CD8-positive, alpha-beta memory T cell (primary cell): Measurements from ENCODE around the gene DSCAM. TPM values are rescaled to one million over a fixed set of nuclear protein-coding genes. Genes with fewer than 3 reads are reported as not detected.
"Not testable (repeated sequence)": the region's sequence is repeated elsewhere in the genome, so short reads cannot be mapped to it uniquely, and the experiment has no call there.

Source experiments
- CTCF ChIA-PET: fragments of 350-600 bp; sonication (Branson Sonifier 250); formaldehyde crosslinking; loops from one replicate; lab custom pipeline; 2021; ENCODE audit warnings: antibody characterized with exemption; lab: Charles Lee
- POLR2A ChIA-PET: fragments of 350-600 bp; sonication (Branson Sonifier 250); formaldehyde crosslinking; loops from one replicate; lab custom pipeline; 2021; ENCODE audit warnings: antibody characterized with exemption; lab: Charles Lee
- DNase-seq, 5 donors: peaks; one replicate each; pipeline versions ENCODE4 v3.0.0 to v3.0.0-alpha.2; 2020 to 2022; ENCODE audit warnings: mixed read lengths in 1 of 5
- H3K27ac ChIP-seq: one replicate; pipeline ENCODE4 v1.7.0; 2013; ENCODE audit warnings: low read depth, mild to moderate bottlenecking, low read length, moderate library complexity
- H3K27me3 ChIP-seq: 2 replicates; pipeline ENCODE4 v1.7.0; 2013; ENCODE audit warnings: low read length, mild to moderate bottlenecking; ENCODE audit not compliant: insufficient read depth, poor library complexity, severe bottlenecking
- H3K36me3 ChIP-seq: 2 replicates; pipeline ENCODE4 v1.7.0; 2013; ENCODE audit warnings: mild to moderate bottlenecking, low read length, moderate library complexity; ENCODE audit not compliant: insufficient read depth
- H3K4me1 ChIP-seq: 2 replicates; pipeline ENCODE4 v1.7.0; 2013; ENCODE audit warnings: mild to moderate bottlenecking, low read length, moderate library complexity; ENCODE audit not compliant: insufficient read depth
- H3K4me3 ChIP-seq: 2 replicates; pipeline ENCODE4 v1.7.0; 2013; ENCODE audit warnings: mild to moderate bottlenecking, low read length
- H3K9me3 ChIP-seq: 2 replicates; pipeline ENCODE4 v1.7.0; 2013; ENCODE audit warnings: mild to moderate bottlenecking, low read length
- H3K27ac Mint-ChIP-seq, 8 donors: one replicate each; pipeline ENCODE4 v1.8.0; 2020 to 2021; ENCODE audit warnings: mixed read lengths in 8 of 8, mild to moderate bottlenecking in 6 of 8, inconsistent platforms in 3 of 8, moderate library complexity in 3 of 8
- H3K27me3 Mint-ChIP-seq, 2 donors: one replicate each; pipeline ENCODE4 v1.8.0; 2020 to 2021; ENCODE audit warnings: mixed read lengths in 2 of 2, mild to moderate bottlenecking in 1 of 2, moderate library complexity in 1 of 2
- H3K36me3 Mint-ChIP-seq, 3 donors: one replicate each; pipeline ENCODE4 v1.8.0; 2020 to 2021; ENCODE audit warnings: mixed read lengths in 3 of 3, inconsistent platforms in 1 of 3, mild to moderate bottlenecking in 1 of 3
- H3K4me1 Mint-ChIP-seq, 3 donors: one replicate each; pipeline ENCODE4 v1.8.0; 2020 to 2021; ENCODE audit warnings: mixed read lengths in 3 of 3, inconsistent platforms in 1 of 3, mild to moderate bottlenecking in 1 of 3
- H3K4me3 Mint-ChIP-seq, 7 donors: one replicate each; pipeline ENCODE4 v1.8.0; 2020 to 2021; ENCODE audit warnings: mixed read lengths in 7 of 7, mild to moderate bottlenecking in 6 of 7, moderate library complexity in 4 of 7, inconsistent platforms in 2 of 7
- H3K9me3 Mint-ChIP-seq, 5 donors: one replicate each; pipeline ENCODE4 v1.8.0; 2020 to 2022; ENCODE audit warnings: mixed read lengths in 5 of 5, mild to moderate bottlenecking in 3 of 5, moderate library complexity in 2 of 5, inconsistent platforms in 1 of 5
- polyA plus RNA-seq: library from polyadenylated mRNA; unstranded; fragments of 300-500 nt; fragmentation: Illumina TruSeq; gene quantifications from one replicate; pipeline ENCODE4 v1.2.3, GENCODE V29; 2021
- total RNA-seq, 2 experiments: library from RNA; stranded (reverse); gene quantifications; one replicate each; pipeline ENCODE4 v1.2.3, GENCODE V29; 2021

The DSCAM gene, protein sequence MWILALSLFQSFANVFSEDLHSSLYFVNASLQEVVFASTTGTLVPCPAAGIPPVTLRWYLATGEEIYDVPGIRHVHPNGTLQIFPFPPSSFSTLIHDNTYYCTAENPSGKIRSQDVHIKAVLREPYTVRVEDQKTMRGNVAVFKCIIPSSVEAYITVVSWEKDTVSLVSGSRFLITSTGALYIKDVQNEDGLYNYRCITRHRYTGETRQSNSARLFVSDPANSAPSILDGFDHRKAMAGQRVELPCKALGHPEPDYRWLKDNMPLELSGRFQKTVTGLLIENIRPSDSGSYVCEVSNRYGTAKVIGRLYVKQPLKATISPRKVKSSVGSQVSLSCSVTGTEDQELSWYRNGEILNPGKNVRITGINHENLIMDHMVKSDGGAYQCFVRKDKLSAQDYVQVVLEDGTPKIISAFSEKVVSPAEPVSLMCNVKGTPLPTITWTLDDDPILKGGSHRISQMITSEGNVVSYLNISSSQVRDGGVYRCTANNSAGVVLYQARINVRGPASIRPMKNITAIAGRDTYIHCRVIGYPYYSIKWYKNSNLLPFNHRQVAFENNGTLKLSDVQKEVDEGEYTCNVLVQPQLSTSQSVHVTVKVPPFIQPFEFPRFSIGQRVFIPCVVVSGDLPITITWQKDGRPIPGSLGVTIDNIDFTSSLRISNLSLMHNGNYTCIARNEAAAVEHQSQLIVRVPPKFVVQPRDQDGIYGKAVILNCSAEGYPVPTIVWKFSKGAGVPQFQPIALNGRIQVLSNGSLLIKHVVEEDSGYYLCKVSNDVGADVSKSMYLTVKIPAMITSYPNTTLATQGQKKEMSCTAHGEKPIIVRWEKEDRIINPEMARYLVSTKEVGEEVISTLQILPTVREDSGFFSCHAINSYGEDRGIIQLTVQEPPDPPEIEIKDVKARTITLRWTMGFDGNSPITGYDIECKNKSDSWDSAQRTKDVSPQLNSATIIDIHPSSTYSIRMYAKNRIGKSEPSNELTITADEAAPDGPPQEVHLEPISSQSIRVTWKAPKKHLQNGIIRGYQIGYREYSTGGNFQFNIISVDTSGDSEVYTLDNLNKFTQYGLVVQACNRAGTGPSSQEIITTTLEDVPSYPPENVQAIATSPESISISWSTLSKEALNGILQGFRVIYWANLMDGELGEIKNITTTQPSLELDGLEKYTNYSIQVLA (N-terminal part only)
- total RNA-seq (not detected), polyA plus RNA-seq (not detected)

DNA sequence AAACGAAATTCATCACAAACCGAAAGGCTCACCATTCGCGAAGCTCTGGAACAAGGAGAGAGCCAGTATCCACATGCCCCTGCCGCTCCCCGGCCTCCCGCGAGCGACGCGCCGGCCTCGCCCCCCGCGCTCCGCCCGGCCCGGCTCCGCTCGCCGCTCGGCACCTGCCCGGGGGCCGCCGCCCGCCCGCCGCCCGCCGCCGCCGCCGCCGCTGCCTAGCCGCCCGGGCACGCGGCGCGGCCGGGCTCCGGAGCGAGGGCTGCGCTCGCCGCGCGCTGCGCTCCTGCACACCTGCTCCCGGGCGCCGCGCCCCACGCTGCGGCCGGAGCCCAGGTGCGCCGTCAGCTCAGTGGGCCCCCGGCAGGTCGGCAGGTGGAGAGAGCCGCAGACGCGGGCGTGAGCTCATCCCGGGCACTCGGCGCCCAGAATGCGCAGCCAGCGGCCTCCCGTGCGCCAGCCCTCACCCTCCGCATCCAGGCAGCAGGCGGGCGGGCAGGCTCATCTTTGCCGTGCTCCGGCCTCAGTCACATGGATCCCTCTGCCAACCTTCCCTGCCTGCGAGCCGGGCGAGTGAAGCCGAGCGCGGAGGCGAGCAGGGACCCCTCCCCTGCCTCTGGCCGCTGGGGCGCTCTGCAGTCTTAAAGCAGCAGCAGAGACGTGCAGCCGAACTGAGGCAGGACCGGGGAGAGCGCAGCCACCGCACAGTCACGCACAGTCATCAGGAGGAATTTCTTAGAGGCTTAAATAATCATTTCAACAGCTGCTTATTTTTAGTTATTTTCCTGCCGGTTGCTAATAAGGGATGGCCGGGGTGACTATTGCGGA, at the start of gene DSCAM:
TSS of gene DSCAM (minus strand) at position 572 of the 825 bp plus-strand sequence. CDS start at position 75, 497 bp downstream.
- H3K27me3 ChIP-seq = no peaks in the 10 kb centered on the region
- H3K4me1 Mint-ChIP-seq = peaks cover 0 to 5% (median 4%) of the 10 kb centered on the region in 3 donors
- H3K27me3 Mint-ChIP-seq = peaks cover 12 to 25% of the 10 kb centered on the region in 2 donors
- H3K4me3 ChIP-seq = no peak within 1 kb of the TSS
- no peak within 1 kb of the TSS for H3K27ac ChIP-seq
- no peaks in the 10 kb centered on the region for H3K4me1 ChIP-seq
- DNase-seq = no peak
- no peaks in the 10 kb centered on the region for H3K9me3 ChIP-seq
- H3K36me3 Mint-ChIP-seq = peaks cover 0 to 1% (median 0%) of the 10 kb centered on the region in 3 donors
- ChIA-PET POLR2A (no interaction called here), CTCF (no interaction called here)
- no peak within 1 kb of the TSS for H3K27ac Mint-ChIP-seq
- no peak within 1 kb of the TSS for H3K4me3 Mint-ChIP-seq
- peaks cover 0 to 11% (median 3%) of the 10 kb centered on the region in 5 donors for H3K9me3 Mint-ChIP-seq
- H3K36me3 ChIP-seq = no peaks in the 10 kb centered on the region

DNA sequence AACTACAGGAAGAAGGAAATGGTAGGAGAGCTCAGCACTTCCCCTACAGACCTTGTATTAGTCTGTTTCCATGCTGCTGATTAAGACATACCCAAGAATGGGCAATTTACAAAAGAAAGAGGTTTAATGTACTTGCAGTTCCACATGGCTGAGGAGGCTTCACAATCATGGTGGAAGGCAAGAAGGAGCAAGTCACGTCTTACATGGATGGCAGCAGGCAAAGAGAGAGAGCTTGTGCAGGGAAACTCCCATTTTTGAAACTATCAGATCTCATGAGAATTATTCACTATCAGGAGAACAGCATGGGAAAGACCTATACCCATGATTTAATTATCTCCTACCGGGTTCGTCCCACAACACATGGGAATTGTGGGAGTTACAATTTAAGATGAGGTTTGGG, 48.7 kb upstream of the DSCAM start:
- H3K27me3 Mint-ChIP-seq, H3K4me3 ChIP-seq, H3K4me1 Mint-ChIP-seq, H3K36me3 ChIP-seq, H3K27ac ChIP-seq, H3K9me3 ChIP-seq, H3K27me3 ChIP-seq, H3K27ac Mint-ChIP-seq, DNase-seq, H3K4me3 Mint-ChIP-seq, H3K36me3 Mint-ChIP-seq, POLR2A ChIA-PET, H3K4me1 ChIP-seq, CTCF ChIA-PET: not testable (repeated sequence)
- peaks cover 0 to 20% (median 8%) of the 10 kb centered on the region in 5 donors for H3K9me3 Mint-ChIP-seq

DNA sequence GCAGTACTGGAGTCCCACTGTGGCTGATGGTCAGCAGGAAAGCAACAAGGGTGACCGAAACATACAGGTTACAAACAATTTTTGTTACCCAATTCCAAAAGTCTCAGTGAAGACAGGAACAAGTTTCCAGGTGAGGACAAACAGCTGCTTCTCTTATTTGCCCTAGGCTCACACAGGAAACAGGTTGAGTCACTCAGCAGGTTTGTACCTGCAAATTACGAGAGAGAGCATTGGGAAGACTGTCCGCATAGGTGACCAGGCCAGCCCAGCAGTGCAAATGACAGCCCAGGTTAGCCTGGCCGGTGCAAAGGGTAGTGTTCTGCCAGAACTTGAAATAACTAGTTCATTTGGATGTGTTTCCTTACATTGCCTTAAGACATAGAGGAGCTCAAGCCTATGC, 40.0 kb upstream of the DSCAM start:
- H3K27me3 Mint-ChIP-seq = peaks cover 0 to 3% of the 10 kb centered on the region in 2 donors
- no peaks in the 10 kb centered on the region for H3K4me1 ChIP-seq
- H3K9me3 ChIP-seq = no peaks in the 10 kb centered on the region
- DNase-seq = no peak
- H3K36me3 Mint-ChIP-seq = no peaks in the 10 kb centered on the region
- no peak overlapping the region for H3K4me3 ChIP-seq
- no peaks in the 10 kb centered on the region for H3K4me1 Mint-ChIP-seq
- no peak overlapping the region for H3K4me3 Mint-ChIP-seq
- H3K27ac Mint-ChIP-seq = no peak overlapping the region
- POLR2A ChIA-PET = no interaction called here
- CTCF ChIA-PET = no interaction called here
- H3K36me3 ChIP-seq = no peaks in the 10 kb centered on the region
- no peaks in the 10 kb centered on the region for H3K27me3 ChIP-seq
- H3K27ac ChIP-seq = no peak overlapping the region
- peaks cover 0 to 7% (median 3%) of the 10 kb centered on the region in 5 donors for H3K9me3 Mint-ChIP-seq

- H3K9me3 Mint-ChIP-seq = peaks cover 0 to 7% (median 6%) of the 10 kb centered on the region in 5 donors
Observed at GRCh38 chr21:40886006-40886405, 39.0 kb upstream of the DSCAM start.

GRCh38 chr21:40882192-40882915, 35.4 kb upstream of the DSCAM start:
- H3K27me3 Mint-ChIP-seq = peaks cover 0 to 3% of the 10 kb centered on the region in 2 donors
- no peak overlapping the region for H3K27ac ChIP-seq
- ChIA-PET CTCF (no interaction called here), POLR2A (no interaction called here)
- no peak overlapping the region for H3K27ac Mint-ChIP-seq
- no peaks in the 10 kb centered on the region for H3K27me3 ChIP-seq
- H3K36me3 Mint-ChIP-seq = no peaks in the 10 kb centered on the region
- H3K9me3 ChIP-seq = no peaks in the 10 kb centered on the region
- no peaks in the 10 kb centered on the region for H3K4me1 ChIP-seq
- no peak for DNase-seq
- H3K4me3 Mint-ChIP-seq = no peak overlapping the region
- peaks cover 0 to 7% (median 7%) of the 10 kb centered on the region in 5 donors for H3K9me3 Mint-ChIP-seq
- no peaks in the 10 kb centered on the region for H3K36me3 ChIP-seq
- no peaks in the 10 kb centered on the region for H3K4me1 Mint-ChIP-seq
- no peak overlapping the region for H3K4me3 ChIP-seq

More at GRCh38 chr21:40886006-40886405, 39.0 kb upstream of the DSCAM start:
- Mint-ChIP-seq H3K36me3 (no peaks in the 10 kb centered on the region), H3K4me1 (no peaks in the 10 kb centered on the region), H3K4me3 (no peak overlapping the region), H3K27me3 (peaks cover 0 to 3% of the 10 kb centered on the region in 2 donors), H3K27ac (no peak overlapping the region)
- H3K4me3 ChIP-seq = no peak overlapping the region
- ChIA-PET CTCF (no interaction called here), POLR2A (no interaction called here)
- no peaks in the 10 kb centered on the region for H3K27me3 ChIP-seq
- no peaks in the 10 kb centered on the region for H3K36me3 ChIP-seq
- H3K27ac ChIP-seq = no peak overlapping the region
- H3K4me1 ChIP-seq = no peaks in the 10 kb centered on the region
- DNase-seq = no peak
- no peaks in the 10 kb centered on the region for H3K9me3 ChIP-seq

- H3K27me3 ChIP-seq = no peaks in the 10 kb centered on the region
- no peaks in the 10 kb centered on the region for H3K36me3 Mint-ChIP-seq
- no peak for DNase-seq
- H3K27ac Mint-ChIP-seq = no peak overlapping the region
- H3K4me3 Mint-ChIP-seq = no peak overlapping the region
- H3K9me3 Mint-ChIP-seq = peaks cover 0 to 7% (median 7%) of the 10 kb centered on the region in 5 donors
- peaks cover 0 to 3% of the 10 kb centered on the region in 2 donors for H3K27me3 Mint-ChIP-seq
- no peak overlapping the region for H3K27ac ChIP-seq
- no peaks in the 10 kb centered on the region for H3K4me1 ChIP-seq
- no peaks in the 10 kb centered on the region for H3K36me3 ChIP-seq
- no peaks in the 10 kb centered on the region for H3K9me3 ChIP-seq
- no peak overlapping the region for H3K4me3 ChIP-seq
- POLR2A ChIA-PET = no interaction called here
- H3K4me1 Mint-ChIP-seq = no peaks in the 10 kb centered on the region
- CTCF ChIA-PET = no interaction called here
Observed at GRCh38 chr21:40881767-40882166, 34.8 kb upstream of the DSCAM start.

DNA sequence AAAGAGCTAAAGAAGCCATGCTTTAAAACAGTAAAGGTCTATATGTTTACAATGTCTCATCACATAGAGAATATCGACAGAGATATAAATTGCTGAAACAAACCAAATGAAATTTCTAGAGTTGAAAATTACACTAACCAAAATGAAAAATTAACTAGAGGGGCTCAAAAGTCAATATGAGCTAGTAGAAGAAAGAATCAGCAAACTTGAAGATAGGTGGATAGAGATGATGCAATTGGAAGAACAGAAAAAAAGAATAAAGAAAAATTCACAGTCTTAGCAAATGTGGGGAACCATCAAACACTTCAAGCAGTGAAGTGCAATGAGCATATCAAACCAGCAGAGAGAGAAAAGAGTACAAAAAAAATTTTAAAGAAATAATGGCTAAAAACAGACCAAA, 24.1 kb upstream of the DSCAM start:
- H3K36me3 Mint-ChIP-seq = no peaks in the 10 kb centered on the region
- H3K4me1 ChIP-seq = no peaks in the 10 kb centered on the region
- H3K4me3 Mint-ChIP-seq = no peak overlapping the region
- CTCF ChIA-PET = no interaction called here
- DNase-seq = no peak
- no peak overlapping the region for H3K27ac ChIP-seq
- no peaks in the 10 kb centered on the region for H3K27me3 Mint-ChIP-seq
- H3K9me3 Mint-ChIP-seq = peaks cover 9 to 24% (median 17%) of the 10 kb centered on the region in 5 donors
- no peaks in the 10 kb centered on the region for H3K9me3 ChIP-seq
- H3K4me3 ChIP-seq = no peak overlapping the region
- POLR2A ChIA-PET = no interaction called here
- no peak overlapping the region for H3K27ac Mint-ChIP-seq
- no peaks in the 10 kb centered on the region for H3K27me3 ChIP-seq
- no peaks in the 10 kb centered on the region for H3K4me1 Mint-ChIP-seq
- H3K36me3 ChIP-seq = no peaks in the 10 kb centered on the region
